NCI-H1436 (cell line): ENCODE measurements around the gene NDRG2.
"Not testable (repeated sequence)": the region's sequence is repeated elsewhere in the genome, so short reads cannot be mapped to it uniquely, and the experiment has no call there.

ENCODE experiments used
- DNase-seq: peaks from one replicate; lab custom pipeline; 2025; lab: John Stamatoyannopoulos, UW

The NDRG2 gene

DNA sequence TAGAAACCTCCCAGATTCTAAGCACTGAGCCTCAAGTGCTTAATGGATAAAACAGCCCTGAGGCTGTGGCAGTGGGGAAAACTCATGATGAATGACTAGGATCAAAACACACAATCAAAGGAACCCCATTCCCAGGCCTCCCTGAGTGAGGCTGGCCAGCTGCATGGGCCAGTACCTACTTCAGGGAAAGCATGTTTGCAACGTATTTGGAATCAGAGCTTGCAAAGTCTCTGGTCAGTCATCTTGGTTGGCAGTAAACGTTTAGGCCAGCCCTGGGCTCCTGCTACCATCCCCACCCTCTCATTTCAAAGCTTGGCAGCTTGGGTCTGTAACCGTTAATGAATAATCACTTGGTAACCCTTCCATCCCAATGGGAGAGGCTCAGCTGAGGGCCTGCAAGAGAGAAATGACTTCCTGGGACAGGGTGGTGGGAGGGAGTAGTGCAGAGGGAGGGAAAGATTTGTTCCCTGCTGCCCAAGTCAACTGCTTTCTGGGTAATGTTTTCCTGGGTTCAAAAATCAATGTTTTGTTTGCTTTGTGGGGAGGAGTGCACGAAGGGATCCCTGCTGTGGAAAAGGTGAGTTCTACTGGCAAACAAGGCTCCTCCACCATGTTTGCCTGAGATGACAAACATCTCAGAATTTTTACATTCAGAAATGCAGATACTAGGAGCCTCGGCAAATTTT is 30.7 kb upstream of the NDRG2 start:
- DNase-seq: no peak

DNA sequence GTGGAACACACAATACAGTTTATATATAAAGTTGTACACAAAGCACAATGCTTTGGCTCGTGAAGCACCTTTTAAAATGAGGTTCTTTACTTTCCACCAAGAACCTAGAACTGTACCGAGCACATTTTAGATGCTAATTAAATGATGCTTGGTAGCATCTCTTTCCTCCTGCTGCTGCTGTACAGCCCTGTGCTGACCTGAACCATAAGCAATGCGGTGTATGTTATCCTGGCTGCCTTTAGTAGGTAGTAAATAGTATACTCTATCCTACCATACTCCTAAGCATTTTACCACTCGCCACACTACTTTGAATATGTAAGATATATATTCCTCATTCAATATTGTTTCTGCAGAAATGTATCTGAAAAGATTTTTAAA is 29.9 kb upstream of the NDRG2 start:
- no peak for DNase-seq

DNA sequence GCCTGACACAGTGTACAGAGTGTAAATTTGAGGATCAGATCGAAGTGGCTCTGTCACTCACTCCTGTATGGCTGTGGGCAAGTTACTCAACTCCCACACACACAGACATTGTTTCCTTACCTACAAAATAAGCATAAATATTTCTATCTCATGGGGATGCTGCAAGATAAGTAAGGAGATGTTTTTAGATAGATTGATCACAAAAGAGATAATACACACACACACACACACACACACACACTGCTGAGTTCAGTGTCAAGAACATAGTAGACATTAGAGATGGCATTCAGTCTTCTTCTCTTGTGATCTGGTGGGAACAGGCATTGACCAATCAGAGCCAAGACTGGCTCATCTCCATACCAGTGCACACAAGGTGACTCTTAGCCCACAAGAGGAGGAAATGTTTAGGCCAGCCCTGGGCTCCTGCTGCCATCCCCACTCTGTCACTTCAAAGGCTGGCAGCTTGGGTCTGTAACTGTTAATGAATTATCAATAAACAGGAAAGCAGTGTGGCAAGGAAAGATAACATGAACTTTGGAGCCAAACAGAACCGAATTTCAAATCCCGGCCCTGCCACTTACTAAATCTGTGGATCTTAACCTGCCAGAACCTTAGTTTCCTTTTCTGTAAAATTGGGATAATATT is 29.4 kb upstream of the NDRG2 start:
- DNase-seq: no peak

DNA sequence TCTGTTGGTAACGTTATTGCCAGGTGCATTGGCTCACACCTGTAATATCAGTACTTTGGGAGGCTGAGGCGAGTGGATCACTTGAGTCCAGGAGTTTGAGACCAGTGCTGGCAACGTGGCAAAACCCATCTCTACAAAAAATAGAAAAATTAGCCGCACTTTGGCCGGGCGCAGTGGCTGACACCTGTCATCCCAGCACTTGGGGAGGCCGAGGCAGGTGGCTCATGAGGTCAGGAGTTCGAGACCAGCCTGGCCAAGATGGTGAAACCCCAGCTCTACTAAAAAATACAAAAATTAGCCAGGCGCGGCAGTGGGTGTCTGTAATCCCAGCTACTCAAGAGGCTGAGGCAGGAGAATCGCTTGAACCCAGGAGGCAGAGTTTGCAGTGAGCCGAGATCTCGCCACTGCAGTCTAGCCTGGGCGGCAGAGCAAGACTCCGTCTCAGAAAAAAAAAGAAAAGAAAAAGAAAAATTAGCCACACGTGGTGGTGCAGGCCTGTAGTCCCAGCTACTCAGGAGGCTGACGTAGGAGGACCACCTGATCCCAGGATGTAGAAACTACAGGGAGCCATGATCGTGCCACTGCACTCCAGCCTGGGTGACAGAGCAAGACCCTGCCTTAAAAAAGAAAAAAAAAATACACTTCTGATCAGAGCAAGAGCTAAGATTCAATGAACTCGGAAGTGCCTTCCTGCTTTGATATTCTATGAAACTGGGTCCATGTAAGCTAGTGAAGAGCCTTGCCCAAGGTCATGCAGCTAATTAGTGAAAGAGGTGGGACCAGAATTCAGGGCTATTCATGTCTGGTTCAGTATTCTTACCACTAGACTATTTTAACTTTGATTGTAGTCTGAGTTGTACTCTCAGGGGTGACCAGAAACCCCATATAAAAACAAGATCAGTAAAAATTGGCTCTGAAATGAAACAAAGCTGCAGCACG is 28.6 kb upstream of the NDRG2 start:
- no peak for DNase-seq

DNA sequence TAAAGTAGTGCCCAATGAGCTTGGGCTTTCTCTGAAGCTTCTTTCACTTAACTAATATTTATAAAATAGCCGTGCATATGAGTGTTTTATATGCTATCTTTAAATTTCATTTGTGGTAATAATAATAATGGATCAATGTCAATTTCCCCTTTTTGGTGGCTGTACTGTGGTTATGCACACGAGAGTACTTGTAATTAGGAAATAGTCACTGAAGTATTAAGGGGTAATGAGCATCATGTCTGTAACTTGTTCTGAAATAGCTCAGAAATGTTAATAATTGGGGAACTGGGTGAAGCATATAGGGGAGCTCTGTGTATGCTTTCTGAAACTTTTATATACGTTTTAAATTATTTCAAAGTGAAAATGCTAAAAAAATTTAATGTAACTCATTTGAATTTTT is 25.7 kb upstream of the NDRG2 start:
- no peak for DNase-seq

DNA sequence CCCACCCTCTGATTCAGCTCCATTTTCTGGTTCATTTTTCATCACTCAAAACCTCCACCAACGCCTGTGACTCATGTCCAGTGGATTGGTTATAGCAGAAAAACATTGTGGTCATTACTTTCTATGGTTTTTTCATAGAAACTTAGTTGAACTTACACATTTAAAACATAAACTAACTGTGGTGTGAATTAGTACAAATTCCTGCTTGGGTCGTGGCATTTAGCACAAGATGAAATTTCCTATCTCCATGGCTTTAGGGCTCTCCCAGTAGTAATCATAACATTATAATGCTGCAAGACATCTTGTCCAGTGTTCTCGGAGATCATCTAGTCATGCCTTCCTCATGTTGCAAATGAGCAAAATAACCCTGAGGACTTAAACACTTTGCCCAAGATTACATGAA is 24.4 kb upstream of the NDRG2 start:
- no peak for DNase-seq

DNA sequence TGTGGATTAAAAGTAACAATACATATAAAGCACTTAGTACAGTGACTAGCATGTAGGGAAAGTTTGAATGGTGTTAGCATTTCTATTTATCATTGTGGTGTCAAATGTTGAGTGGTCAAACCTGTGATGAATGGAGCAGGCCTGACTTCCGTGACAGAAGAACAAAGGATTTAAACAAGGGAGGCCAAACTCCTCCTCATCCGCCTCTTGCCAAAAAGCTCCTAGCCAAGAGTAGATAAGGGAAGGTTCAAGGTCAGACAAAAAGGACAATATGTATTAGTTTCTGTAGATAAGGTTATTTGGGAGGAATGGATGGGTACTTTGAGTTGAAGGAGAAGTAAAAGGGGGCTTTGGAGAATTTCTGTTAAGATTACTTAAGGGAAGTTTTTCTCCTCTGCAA is 23.8 kb upstream of the NDRG2 start:
- DNase-seq: no peak

DNA sequence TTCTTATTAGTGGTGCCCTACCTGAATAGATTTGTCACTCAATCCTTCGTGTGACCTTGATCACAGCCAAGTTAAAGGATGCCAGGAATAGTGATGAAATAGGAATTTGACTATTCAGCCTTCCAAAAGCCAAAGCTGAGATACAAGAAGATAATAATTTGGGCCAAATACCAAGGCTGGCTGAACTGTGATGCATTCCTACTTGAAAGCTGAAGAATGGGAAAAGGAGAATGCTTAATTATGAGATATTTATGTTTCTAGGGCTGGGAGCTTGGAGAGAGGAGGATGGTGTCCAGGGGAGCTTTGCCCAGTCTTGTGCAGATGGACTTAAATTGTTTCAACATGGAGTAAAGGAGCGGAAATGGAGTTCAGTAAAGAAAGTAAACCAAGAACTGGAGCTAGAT is 22.5 kb upstream of the NDRG2 start:
- no peak for DNase-seq

DNA sequence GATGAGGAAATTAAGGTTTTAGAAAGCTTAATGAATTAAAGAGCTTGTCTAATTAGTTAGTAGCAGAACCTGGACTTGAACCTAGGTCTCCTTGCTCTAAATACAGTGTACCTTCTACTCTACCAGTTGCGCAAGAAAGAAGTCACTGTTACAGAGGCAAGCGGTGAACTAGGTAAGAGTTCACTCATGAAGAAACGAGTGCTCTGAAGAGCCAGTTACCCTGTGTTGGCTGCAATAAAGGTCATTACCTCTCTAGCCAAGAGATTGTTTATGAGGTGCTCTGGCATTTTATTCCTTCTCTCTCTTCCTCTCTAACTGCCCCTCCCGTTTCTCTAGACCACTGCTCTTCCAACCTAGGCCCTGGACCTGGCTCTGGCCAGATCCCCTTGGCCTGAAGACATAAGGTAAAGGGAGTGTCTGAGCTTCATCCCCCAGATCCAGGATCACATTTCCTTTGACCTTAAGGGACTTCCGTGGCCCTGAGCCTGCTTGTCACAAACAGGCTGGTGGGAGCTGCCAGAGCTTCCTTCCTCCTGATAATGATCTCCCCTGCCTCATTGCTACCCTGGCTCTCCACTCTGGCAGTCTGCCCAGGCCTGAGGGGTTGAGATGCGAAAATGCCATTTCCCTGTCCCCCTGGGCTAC is 19.2 kb upstream of the NDRG2 start:
- no peak for DNase-seq

DNA sequence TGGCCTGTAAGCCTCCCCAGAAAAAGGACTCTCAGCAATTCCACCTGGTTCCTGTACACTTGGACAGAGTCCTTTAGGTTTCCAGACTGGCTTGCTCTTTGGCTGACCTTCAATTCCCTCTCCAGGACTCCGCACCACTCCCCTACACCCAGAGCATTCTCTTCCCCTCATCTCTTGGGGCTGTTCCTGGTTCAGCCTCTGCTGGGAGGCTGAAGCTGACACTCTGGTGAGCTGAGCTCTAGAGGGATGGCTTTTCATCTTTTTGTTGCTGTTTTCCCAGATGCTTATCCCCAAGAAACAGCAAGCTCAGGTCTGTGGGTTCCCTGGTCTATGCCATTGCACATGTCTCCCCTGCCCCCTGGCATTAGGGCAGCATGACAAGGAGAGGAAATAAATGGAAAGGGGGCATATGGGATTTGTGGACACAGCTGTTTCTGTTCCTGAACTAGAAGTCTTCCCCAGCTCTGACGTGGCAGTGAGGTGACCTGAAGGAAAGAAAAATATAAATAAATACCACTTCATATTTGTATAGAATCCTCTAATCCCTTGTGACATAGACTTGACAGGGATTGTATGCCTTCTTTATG is 18.6 kb upstream of the NDRG2 start:
- no peak for DNase-seq

DNA sequence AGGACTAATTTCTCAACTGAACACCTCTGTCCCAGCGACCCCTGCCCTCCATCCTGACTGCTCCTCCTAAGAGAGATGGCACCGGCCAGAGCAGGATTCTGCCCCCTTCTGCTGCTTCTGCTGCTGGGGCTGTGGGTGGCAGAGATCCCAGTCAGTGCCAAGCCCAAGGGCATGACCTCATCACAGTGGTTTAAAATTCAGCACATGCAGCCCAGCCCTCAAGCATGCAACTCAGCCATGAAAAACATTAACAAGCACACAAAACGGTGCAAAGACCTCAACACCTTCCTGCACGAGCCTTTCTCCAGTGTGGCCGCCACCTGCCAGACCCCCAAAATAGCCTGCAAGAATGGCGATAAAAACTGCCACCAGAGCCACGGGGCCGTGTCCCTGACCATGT is 18.1 kb upstream of the NDRG2 start:
- no peak for DNase-seq

DNA sequence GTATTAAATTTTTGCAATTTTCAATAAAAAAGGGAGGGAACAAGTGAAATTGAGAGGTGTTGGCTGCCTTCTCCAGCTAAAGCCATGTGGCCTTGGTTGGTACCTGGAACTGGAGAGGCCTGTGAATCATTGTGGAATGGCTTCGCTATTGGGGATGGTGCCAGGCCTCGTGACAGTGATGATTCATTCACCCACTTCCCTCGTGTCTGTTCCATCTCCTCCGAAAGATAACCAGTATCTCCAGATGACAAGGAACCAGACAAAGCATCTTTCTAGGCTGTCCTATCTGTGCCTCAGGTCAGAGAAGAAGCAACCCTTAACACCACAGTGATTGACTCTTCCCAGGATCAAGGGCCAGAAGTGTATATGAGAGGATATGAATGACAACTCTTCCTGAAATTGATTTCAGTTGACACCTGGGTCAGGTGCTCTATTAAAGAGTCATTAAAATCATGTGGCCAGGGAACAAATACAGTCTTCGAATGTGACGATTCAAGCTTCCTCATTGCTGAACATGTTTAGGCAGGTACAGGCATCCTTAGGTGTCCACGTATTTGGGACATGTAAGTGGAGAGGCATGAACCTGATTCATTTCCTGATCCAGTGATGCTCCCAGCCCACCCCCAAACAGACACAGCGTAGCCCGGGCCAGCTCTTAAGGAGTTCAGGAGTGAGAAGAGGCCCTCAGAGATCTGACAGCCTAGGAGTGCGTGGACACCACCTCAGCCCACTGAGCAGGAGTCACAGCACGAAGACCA is 17.0 kb upstream of the NDRG2 start, which contains the start of gene RNASE7:
TSS of gene RNASE7 (plus strand) at position 687 of the 758 bp plus-strand sequence. CDS start 631 bp downstream, outside the sequence.
- no peak for DNase-seq

DNA sequence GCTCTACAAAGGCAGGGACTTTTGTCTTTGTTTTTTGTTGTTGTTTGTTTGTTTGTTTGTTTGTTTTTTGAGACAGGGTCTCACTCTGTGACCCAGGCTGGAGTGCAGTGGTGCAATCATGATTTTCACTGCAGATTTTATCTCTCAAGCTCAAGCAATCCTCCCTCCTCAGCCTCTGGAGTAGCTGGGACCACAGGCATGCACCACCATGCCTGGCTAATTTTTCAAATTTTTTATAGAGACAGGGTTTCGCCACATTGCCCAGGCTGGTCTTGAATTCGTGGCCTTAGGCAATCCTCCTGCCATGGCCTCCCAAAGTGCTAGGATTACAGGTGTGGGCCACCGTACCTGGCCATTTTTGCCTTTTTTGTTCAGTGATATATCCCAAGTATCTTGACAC is 16.1 kb upstream of the NDRG2 start:
- not testable (repeated sequence) for DNase-seq

DNA sequence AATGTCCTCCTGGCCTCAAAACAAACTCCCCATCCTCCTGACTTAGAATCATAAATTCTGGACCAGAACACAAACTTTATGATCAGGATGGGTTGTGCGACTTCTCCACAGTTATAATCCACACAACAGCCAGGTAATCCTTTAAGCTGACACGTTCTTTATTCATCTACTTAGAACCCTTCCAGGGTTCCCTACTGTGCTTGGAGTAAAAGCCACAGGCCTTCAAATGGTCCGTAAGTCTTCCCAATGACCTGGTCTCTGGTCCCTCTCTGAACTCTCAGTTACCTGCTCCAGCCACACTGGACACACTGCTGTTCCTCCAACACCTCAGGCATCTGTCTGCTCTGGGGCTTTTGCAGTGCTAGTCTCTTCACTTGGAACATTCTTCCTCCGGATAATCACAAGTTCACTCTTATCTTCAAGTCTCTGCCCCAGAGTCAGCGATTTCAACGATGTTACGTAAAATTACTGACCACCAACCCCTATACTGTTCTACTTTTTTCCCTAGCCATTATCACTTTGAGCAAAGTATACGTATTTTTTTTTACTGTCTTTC is 15.6 kb upstream of the NDRG2 start:
- no peak for DNase-seq

DNA sequence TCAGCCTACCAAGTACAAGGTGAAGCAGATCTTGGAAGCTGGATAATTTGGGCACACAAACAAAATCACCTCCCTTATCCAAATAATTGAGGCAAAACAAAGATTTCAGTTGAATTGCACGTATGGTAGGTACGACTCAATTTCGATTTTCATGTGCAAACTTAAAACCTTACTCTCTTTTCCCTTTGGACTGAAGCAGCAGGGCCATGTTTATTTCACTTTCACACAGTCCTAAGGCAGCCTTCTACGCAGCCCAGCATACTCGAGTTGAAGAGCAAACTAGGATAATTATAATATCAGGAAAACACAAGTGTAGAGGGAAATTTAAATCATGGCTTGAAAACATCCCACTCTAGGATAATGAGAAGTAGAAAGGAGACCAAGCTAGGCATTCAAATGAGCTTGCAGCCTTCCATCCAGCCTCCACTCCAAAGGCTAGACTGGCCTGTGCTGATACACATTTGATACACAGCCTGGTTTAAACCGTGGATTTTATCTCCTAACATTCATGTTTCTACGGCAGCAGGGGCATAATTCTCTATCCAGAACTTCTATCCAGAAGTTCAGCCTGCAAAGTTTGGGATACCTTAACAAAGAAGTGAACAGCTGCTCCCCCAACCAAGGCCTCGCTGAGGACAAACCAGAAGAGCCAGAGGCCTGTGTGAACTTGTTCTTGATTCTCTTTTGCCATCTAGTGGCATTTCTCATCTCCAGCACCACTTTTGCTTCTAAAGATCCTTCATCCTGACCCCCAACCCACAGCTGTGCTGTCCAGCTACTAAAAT is 14.9 kb upstream of the NDRG2 start:
- DNase-seq: no peak

DNA sequence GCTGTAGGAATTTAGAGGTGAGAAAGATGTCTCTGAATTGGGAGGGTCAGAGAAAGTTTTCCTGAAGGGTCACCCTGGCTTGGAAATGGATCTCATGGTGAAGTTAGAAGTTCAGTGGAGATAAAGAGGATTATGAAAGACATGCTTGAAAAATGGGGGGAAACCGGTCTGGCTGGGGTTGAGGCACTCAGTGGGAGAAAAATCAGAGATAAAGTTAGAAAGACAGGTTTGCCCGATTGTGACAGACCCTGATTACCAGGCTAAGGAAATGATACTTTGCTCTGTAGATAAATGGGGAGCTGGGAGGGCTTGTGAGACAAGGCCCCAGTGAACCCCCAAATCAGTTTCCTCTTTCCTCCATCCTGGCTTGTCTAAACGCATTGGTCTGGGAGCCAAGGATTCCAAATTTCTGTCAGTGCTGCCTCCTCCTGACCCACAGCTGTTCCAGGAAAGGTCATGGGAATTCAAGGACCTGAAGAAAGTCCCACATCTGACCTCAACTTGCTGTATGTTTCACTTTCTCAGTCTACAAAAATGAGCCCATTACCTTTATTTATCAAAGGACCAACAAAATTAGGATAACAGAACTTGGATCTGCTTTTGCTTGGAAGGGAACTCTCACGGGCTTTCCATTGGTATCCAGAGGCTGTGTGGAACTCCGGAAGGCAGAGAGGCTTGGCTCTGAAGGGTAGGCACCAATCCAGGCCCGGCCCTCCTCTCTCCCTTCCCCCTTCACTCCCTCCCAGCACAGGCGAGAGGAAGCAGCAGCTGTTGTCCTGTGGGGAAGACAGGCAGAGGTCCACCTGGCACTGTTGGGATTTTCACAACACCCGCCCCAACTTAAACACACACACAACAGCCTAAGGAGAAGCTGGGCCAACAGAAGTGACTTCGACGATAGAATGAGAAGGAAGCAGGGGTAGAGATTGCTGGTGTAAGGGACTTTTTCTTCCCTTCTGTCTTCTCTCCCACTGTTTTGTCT is 13.9 kb upstream of the NDRG2 start:
- DNase-seq: no peak

DNA sequence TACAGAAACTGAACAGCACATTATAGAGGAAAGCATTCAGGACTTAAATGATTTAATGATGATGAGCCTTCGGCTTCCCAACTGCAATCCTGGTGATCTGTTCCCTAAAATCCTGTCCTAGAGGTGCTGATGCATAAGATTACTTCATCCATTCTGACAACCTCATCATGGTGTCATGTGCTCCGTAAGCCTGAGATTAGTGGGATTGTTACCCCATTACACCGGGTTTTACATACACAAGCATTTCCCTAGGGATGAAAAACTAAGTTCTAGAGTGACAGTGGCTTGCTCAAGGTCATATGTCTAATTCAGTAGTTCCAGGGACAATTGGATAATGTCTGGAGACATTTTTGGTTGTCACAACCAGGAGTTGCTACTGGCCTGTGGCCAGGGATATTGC is 12.3 kb upstream of the NDRG2 start:
- no peak for DNase-seq

DNA sequence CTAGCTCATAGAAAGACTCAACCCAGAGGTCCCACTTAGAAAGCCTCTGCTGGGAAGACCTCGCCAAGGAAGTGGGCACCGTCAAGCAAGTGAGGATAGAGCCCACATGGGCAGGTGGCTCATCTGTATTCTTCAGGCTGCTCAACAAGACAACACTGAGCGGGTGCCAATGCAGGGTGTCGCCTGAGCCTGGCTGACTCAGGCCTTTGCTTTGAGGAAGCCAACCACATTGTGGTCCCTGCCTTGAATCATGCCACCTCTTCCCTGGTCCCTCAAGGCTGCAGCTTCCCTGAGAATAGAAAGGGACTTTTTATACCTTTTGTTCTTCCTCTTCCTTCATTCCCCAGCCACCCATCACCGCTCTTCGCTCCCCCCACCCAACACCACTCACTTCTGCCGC is 11.9 kb upstream of the NDRG2 start:
- DNase-seq: no peak

DNA sequence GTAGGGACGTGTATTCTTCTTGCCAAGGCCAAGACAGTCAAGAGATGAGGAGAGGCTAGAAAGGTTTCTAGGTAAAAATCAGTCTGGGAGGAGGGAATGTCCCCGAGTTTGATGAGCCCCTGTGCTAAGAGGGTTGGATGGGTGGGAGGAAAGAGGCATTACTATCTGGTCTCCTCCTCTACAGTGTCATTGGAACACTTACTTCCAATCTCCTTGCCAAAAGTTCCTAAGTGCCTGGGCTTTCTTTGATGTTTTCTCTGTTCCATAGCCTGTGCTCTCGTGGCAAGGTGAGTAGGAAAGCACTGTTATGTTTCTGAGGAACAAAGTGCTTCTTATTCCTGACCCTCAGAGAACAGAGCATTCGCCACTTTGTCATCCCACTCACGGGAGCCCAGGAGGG is 9.8 kb upstream of the NDRG2 start, which contains the start of gene RNASE13:
TSS of gene RNASE13 (minus strand) at position 101 of the 400 bp plus-strand sequence. CDS start 519 bp downstream, outside the sequence.
- no peak for DNase-seq
